DMS114 treated with DMSO at 0.1 percent for 48 hours (cell line): ENCODE data around the gene PKHD1.
"Not testable (repeated sequence)": the region's sequence is repeated elsewhere in the genome, so short reads cannot be mapped to it uniquely, and the experiment has no call there.

ENCODE experiments used
- DNase-seq: peaks from one replicate; lab custom pipeline; 2025; ENCODE audit not compliant: unreplicated experiment; lab: John Stamatoyannopoulos, UW

PKHD1 gene

GRCh38 chr6:51866867-51867266 lies 220.5 kb downstream of the PKHD1 start:
- DNase-seq: no peak

GRCh38 chr6:51865996-51866395 lies 221.4 kb downstream of the PKHD1 start:
- no peak for DNase-seq

- no peak for DNase-seq
Measured at GRCh38 chr6:51865176-51865575, 222.2 kb downstream of the PKHD1 start.

GRCh38 chr6:51857134-51857533 lies 230.3 kb downstream of the PKHD1 start:
- no peak for DNase-seq

GRCh38 chr6:51856508-51856907 lies 230.9 kb downstream of the PKHD1 start:
- DNase-seq: no peak

- DNase-seq: peak; percentile 48
Measured at GRCh38 chr6:51855310-51856082, 231.9 kb downstream of the PKHD1 start.

DNA sequence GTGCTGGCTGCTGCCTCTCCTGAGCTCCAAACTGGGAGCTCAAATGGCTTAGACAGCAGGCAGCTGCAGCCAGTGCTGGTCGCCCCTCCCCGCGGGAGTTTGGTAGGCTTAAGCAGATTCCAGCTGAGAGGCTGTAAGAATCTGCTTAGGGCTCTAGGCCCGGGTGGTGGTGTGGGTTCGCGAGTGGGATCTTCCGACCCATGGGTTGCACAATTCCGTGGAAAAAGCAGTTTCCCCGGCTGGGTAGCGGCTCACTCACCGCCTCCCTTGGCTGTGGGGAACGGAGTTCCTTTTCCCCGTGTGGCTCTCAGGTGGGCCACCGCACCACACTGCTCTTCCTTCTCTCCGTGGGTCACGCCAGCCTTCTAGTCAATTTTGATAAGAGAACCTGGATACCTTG lies 232.5 kb downstream of the PKHD1 start:
- DNase-seq: no peak

- no peak for DNase-seq
Measured at GRCh38 chr6:51854347-51854746, 233.1 kb downstream of the PKHD1 start.

GRCh38 chr6:51853109-51853508 lies 234.3 kb downstream of the PKHD1 start:
- DNase-seq: not testable (repeated sequence)

DNA sequence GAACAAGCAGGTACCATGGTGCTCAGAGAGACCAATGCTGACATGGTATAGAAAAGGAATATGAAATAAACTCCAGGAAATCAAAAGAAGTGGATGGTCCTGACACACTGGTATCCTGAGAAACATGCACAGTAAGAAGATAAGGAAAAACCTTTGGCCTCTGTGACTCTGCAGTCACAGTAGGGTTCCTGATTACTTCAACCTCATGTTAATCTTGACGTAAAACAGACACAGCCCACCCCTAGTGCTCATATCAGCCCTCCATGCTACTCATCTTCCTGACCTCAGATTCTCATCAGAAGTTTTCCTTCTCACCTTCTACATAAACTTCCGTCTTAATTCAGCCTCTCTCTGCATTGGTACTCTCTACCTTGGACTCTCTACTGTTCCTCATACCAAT lies 240.9 kb downstream of the PKHD1 start:
- no peak for DNase-seq

GRCh38 chr6:51844336-51844735 lies 243.1 kb downstream of the PKHD1 start:
- no peak for DNase-seq

GRCh38 chr6:51843456-51844056 lies 243.9 kb downstream of the PKHD1 start:
- DNase-seq: no peak

DNA sequence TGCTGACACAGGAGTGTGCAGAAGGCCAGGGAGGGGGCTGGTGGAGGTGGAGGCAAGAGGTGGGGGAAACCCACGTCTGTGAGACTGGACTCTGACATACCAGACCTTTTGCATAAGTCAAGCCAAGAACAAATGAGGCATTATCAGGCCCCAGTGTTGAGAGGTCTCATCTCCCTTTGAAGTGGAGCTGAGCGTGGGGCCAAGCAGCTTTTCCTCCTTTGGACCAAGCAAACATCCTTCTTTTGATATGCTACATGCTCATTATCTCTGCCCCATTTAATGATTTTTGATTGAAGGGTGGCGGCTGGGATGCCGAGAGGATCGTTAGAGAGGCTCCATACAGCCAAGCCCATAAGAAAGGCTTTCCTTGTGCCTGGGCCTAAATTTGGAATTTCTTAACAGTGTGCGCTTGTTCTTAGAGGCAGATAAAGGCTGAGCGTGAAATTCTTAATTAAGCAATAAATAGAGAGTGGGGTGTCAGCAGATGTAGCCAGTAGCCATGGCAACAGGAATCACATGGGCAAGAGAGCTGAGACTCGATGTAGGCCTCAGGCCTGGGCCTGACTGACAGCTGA lies 244.5 kb downstream of the PKHD1 start:
- no peak for DNase-seq

DNA sequence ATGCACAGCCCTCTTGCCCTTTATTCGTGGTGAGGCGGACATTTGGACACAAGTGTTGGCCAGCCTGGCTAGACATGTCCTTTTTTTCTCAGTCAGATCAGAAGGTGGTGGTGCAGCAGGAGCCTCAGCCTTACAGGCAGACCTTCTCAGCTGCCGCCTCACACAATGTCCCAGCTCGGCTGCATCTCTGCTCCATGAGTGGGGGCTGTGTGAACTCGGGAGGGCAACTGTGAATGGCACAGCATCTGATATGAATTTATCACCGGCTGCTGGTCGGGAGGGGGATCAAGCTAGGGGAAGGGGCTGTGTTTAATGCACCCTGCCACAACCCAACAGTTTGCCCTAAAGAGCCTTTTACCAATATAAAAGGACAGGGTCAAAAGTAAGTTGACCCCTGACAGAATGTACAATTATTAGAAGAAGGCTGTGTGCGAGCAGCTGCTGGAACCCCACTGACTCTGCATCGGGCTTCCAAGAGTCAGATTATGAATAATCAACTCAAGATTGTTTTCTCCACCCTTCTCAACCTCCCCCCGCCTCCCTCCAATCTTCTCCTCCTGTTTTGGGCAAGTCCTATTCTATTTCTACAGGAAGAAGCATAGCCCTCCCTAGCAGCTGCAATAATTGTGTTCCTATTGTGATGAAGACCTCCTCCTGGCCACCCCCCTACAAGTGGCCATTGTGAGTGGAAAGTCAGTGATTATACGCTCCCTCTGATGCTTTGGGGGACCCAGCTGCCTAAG lies 245.2 kb downstream of the PKHD1 start:
- DNase-seq: no peak

GRCh38 chr6:51841626-51842025 lies 245.8 kb downstream of the PKHD1 start:
- no peak for DNase-seq

DNA sequence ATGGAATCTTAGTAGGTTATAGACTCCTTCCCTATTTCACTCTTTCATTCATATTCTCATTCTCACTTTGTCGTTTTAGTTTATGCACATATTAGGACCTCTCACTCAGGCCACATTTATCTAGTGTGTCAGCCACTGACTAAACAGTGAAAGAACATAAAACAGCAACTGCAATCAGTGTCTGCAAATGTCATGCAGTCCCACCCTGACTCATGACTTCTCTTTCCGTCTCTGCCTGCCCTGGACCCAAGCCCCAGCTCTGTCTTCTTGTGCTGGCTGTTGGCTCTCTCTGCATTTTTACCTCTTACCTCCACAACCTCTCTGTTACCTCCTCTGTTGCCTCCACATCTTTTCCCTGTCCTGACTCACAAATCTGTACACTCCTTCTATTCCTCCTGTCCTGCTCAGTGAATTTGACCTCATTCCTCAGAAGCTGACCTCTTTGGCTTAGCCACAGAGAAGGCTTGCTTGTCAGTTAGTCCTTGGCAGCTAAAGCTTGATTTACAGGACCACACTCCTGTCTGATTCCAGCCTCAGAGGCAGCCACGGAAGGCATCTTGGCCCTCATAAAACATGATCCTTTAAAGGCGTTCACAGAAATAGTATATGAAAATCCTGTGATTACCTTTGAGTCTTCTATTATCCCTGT lies 247.6 kb downstream of the PKHD1 start:
- DNase-seq: no peak

GRCh38 chr6:51830666-51831065 lies 256.7 kb downstream of the PKHD1 start:
- no peak for DNase-seq

DNA sequence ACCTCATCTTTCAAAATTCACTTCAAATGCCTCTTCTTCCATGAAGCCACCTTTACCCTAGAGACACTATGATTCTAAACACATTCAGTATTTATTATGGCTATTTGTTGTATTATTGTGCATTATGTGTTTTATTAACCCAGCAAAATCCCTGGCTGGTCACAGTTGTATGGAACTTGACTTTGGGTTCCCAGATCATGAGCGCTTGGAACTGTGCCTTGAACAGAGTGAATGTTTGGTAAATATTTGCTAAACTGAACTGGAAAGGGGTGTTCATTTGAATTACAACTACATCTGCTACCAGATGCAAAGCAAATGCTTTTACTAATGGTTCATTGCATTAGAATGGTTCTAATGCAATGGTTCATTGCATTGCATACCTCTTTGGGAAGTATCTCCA lies 259.8 kb downstream of the PKHD1 start:
- DNase-seq: no peak

- no peak for DNase-seq
Measured at GRCh38 chr6:51824940-51825339, 262.5 kb downstream of the PKHD1 start.

- no peak for DNase-seq
Measured at GRCh38 chr6:51820555-51820954, 266.9 kb downstream of the PKHD1 start.

DNA sequence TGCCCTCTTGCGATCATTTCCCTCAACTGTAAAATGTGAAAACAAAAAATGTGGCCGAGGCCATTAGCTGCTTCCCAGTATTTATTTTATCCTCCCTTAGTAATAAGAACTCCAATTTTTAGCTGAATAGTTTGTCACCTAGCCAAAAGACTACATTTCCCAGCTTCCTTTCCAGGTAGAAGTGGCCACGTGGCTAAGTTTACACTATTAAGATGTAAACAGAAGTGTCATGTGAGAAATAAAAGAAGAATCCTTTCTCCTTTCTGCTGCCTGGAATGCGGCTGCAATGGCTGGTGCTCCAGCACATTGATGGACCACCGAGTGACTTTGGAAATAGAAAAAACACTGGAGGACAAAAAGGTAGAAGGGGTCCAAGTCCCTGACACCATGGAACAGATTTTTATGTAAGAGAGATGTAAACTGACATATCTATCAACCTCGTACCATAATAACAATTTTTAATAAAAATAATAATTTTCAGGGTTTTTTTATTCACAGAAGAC lies 268.8 kb downstream of the PKHD1 start:
- DNase-seq: no peak
